HG03439 (cell line): ENCODE results near the gene NCR1.
"Not testable (repeated sequence)": the region's sequence is repeated elsewhere in the genome, so short reads cannot be mapped to it uniquely, and the experiment has no call there.

Source experiments
- ATAC-seq: cut with Tn5 transposase; IDR thresholded peaks from one replicate; pipeline ENCODE4 v1.9.1; 2021; ENCODE audit warnings: mild to moderate bottlenecking, moderate library complexity; ENCODE audit not compliant: unreplicated experiment

NCR1 gene

GRCh38 chr19:54905421-54905802, 536 bp upstream of the NCR1 start:
- no peak for ATAC-seq

- ATAC-seq: no peak
Observed at GRCh38 chr19:54906819-54907218, 871 bp downstream of the NCR1 start.

GRCh38 chr19:54907899-54908298, 2.0 kb downstream of the NCR1 start:
- ATAC-seq: not testable (repeated sequence)

- ATAC-seq: no peak
Observed at GRCh38 chr19:54916822-54917221, 10.9 kb downstream of the NCR1 start.

GRCh38 chr19:54918499-54918898, 12.6 kb downstream of the NCR1 start:
- ATAC-seq: no peak

GRCh38 chr19:54919646-54920563, 14.0 kb downstream of the NCR1 start:
- not testable (repeated sequence) for ATAC-seq

GRCh38 chr19:54921082-54921481, 15.1 kb downstream of the NCR1 start:
- ATAC-seq: no peak

GRCh38 chr19:54923276-54923675, 17.3 kb downstream of the NCR1 start:
- ATAC-seq: no peak

GRCh38 chr19:54928299-54928698, 22.4 kb downstream of the NCR1 start:
- no peak for ATAC-seq

GRCh38 chr19:54937926-54938325, 32.0 kb downstream of the NCR1 start:
- no peak for ATAC-seq

GRCh38 chr19:54938906-54939305, 33.0 kb downstream of the NCR1 start:
- ATAC-seq: no peak

GRCh38 chr19:54939538-54939937, 33.6 kb downstream of the NCR1 start:
- ATAC-seq: not testable (repeated sequence)

- ATAC-seq: not testable (repeated sequence)
Observed at GRCh38 chr19:54943772-54944361, 37.9 kb downstream of the NCR1 start.

- no peak for ATAC-seq
Observed at GRCh38 chr19:54947381-54947780, 41.4 kb downstream of the NCR1 start, which contains the start of gene NLRP7. Gene NLRP7, minus strand, starts transcription at chr19:54947530.

GRCh38 chr19:54949412-54949811, 43.5 kb downstream of the NCR1 start:
- no peak for ATAC-seq

- ATAC-seq: not testable (repeated sequence)
Observed at GRCh38 chr19:54950580-54950979, 44.6 kb downstream of the NCR1 start.

- ATAC-seq: no peak
Observed at GRCh38 chr19:54952591-54953344, 46.8 kb downstream of the NCR1 start.

GRCh38 chr19:54953345-54953713, 47.4 kb downstream of the NCR1 start:
- ATAC-seq: not testable (repeated sequence)

- ATAC-seq: no peak
Observed at GRCh38 chr19:54955376-54955775, 49.4 kb downstream of the NCR1 start.

- ATAC-seq: no peak
Observed at GRCh38 chr19:54959840-54960239, 53.9 kb downstream of the NCR1 start.
